Measurements from ENCODE around the gene KITLG. TPM values are rescaled to one million over a fixed set of nuclear protein-coding genes. Genes with fewer than 3 reads are reported as not detected.

Gene KITLG
- total RNA-seq, 6 experiments from 2014 or later: 0.67 to 2.8 (median 1.1) TPM

DNA sequence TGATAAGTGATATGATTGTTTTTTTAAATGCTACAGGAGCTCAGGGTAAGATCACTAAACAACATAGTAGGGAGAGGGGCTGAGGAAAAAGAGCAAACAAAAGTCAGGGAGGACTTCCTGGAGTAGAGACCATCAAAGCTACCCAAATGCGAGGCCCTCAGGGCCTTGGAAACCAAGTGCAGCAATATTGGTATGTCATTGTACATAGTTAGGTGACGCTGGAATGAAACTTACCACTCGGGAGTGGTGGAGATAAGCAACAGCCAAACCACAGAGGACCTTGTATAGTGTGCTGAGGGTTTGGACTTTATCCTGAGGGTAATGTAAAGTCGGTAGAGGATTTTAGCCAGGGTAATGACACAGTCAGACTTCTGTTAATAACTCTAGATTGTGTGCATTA, 13.8 kb downstream of the KITLG start:
- Histone ChIP-seq H3K36me3 (no peaks in the 10 kb centered on the region), H3K27me3 (no peaks in the 10 kb centered on the region), H3K27ac (no peak overlapping the region), H3K9me3 (no peaks in the 10 kb centered on the region), H3K4me3 (no peak overlapping the region), H3K4me1 (no peaks in the 10 kb centered on the region)
- TF ChIP-seq POLR2A (IDR thresholded peaks at IDR 0.05): no peak
- TF ChIP-seq, protein P1, sequence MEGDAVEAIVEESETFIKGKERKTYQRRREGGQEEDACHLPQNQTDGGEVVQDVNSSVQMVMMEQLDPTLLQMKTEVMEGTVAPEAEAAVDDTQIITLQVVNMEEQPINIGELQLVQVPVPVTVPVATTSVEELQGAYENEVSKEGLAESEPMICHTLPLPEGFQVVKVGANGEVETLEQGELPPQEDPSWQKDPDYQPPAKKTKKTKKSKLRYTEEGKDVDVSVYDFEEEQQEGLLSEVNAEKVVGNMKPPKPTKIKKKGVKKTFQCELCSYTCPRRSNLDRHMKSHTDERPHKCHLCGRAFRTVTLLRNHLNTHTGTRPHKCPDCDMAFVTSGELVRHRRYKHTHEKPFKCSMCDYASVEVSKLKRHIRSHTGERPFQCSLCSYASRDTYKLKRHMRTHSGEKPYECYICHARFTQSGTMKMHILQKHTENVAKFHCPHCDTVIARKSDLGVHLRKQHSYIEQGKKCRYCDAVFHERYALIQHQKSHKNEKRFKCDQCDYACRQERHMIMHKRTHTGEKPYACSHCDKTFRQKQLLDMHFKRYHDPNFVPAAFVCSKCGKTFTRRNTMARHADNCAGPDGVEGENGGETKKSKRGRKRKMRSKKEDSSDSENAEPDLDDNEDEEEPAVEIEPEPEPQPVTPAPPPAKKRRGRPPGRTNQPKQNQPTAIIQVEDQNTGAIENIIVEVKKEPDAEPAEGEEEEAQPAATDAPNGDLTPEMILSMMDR (IDR thresholded peaks at IDR 0.05): no peak
- 51% methylated on average over 4 of the region's 4 CpGs for WGBS (ENCODE audit: insufficient coverage, low coverage, low lambda C conversion rate, missing lambda C conversion rate)
- ATAC-seq (no peak), DNase-seq (no peak)
- intact Hi-C loops (cut with DNase I): no loop called here

DNA sequence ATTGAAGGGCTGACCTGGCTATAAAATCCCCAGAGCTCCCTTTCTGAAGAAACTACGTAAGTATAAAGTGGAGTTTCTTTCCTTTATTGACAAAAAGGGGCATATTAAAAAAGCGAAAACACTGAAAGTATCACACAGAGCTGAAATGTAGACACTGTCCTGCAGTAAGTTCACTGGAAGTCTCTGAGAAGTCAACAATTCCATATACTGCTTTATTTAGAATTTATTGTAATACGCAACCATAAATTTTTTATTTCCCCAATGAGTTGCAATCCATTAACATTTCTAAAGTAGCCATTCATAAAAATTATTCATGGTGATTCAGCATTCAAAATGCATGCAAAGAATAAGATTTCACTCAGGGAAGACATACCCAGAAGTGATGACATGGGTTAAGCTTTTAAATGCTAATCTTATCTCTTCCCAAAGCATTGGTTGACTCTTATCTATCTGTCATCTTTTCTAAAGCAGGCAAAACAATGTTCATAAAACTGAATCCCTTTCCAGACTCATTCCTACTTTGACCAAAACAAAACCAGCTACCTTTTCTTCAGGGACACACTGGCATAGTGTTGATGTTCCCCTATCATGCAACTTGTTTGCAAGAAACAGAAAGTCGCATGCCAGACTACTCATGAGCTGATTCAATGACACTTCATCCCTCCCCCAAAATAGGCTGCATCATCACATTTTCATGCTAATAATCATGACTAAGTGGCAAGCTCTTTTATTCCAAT, 17.3 kb downstream of the KITLG start:
- no peaks in the 10 kb centered on the region for H3K36me3 ChIP-seq
- DNase-seq: no peak
- no peak for ATAC-seq
- intact Hi-C loops (cut with DNase I): no loop called here
- TF ChIP-seq, protein P1 (IDR thresholded peaks at IDR 0.05): no peak
- 94% methylated on average over 4 of the region's 4 CpGs for WGBS (ENCODE audit: insufficient coverage, low coverage, low lambda C conversion rate, missing lambda C conversion rate)
- no peaks in the 10 kb centered on the region for H3K27me3 ChIP-seq
- no peak overlapping the region for H3K27ac ChIP-seq
- no peaks in the 10 kb centered on the region for H3K4me1 ChIP-seq
- no peak overlapping the region for H3K4me3 ChIP-seq
- no peaks in the 10 kb centered on the region for H3K9me3 ChIP-seq

DNA sequence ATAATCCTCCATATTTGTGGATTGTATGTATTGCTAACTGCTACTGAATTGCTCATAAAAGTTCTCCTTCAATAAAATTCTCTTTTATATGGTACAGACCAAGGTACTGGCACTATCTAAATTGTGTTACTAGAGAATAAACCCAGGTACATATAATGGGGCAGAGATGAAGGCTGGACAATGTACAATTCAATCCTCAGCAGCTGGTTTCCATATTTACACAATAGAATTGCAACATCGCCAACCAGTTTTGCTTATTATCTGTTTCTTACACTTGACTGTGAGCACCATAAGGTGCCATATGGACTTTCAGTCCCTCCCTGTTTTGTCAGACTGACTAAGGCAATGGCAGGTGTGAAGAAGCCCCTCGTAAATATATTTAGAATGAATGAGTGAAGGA, 18.1 kb downstream of the KITLG start:
- Histone ChIP-seq H3K9me3 (no peaks in the 10 kb centered on the region), H3K27ac (no peak overlapping the region), H3K4me1 (no peaks in the 10 kb centered on the region), H3K4me3 (no peak overlapping the region), H3K36me3 (no peaks in the 10 kb centered on the region), H3K27me3 (no peaks in the 10 kb centered on the region)
- intact Hi-C loops (cut with DNase I): no loop called here
- no peak for ATAC-seq
- TF ChIP-seq, protein P1 (IDR thresholded peaks at IDR 0.05): no peak
- TF ChIP-seq POLR2A (IDR thresholded peaks at IDR 0.05): no peak
- 91% methylated on average over 2 of the region's 2 CpGs for WGBS (ENCODE audit: insufficient coverage, low coverage, low lambda C conversion rate, missing lambda C conversion rate)
- no peak for DNase-seq

DNA sequence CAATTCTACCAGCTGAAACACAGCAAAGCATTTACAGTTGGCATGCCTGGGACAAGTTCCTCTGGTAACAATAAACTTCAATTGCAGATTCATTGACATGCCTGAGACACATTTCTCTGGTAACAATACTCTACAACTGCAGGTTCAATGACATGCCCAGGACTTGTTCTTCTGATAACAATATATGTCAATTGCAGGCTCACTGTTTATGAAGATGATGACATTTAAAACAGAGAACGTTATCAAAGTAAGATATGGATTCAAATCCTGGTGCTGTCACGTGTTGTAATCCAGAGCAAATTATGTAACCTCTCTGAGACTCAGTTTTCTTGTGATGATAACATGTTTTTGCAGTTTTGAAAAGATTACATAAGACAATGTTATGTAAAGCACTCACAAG, 20.5 kb downstream of the KITLG start:
- no peak overlapping the region for H3K27ac ChIP-seq
- ATAC-seq: no peak
- H3K36me3 ChIP-seq: no peaks in the 10 kb centered on the region
- H3K4me3 ChIP-seq: no peak overlapping the region
- no peaks in the 10 kb centered on the region for H3K9me3 ChIP-seq
- H3K4me1 ChIP-seq: no peaks in the 10 kb centered on the region
- H3K27me3 ChIP-seq: no peaks in the 10 kb centered on the region
- intact Hi-C loops (cut with DNase I): no loop called here
- no peak for TF ChIP-seq POLR2A (IDR thresholded peaks at IDR 0.05)
- TF ChIP-seq, protein P1 (IDR thresholded peaks at IDR 0.05): no peak
- WGBS (ENCODE audit: insufficient coverage, low coverage, low lambda C conversion rate, missing lambda C conversion rate): 6% methylated on average over 2 of the region's 2 CpGs
- DNase-seq: no peak
